ENCODE results near the gene ARSA.

ARSA gene

DNA sequence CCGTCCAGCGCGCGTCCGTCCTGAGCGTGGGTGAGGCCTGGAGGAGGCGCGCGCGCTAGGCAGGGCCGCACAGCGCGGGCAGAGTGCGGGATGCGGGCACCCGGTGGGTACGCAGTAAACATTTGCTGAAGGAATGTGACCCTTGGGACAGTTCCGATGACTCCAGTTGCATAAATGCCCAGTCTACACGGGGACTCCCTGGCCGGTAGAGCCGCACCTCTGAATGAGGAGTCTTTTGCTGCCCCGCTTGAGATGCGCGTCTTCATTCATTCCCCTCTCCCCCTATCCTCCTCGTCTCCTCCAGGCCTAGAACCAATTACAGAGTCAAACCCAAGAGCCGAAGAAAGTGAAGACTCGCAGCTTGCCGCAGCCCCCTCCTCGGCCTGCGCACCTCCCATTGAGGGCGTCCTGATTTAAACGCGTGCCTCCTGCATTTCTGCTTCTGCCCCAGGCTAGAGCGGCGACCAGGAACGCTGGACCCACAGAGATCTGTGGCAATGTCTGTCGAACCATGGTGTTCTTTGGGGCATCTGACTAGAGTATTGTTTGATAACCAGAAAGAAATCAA is 44.6 kb downstream of the ARSA start:
- TF ChIP-seq, protein P1, sequence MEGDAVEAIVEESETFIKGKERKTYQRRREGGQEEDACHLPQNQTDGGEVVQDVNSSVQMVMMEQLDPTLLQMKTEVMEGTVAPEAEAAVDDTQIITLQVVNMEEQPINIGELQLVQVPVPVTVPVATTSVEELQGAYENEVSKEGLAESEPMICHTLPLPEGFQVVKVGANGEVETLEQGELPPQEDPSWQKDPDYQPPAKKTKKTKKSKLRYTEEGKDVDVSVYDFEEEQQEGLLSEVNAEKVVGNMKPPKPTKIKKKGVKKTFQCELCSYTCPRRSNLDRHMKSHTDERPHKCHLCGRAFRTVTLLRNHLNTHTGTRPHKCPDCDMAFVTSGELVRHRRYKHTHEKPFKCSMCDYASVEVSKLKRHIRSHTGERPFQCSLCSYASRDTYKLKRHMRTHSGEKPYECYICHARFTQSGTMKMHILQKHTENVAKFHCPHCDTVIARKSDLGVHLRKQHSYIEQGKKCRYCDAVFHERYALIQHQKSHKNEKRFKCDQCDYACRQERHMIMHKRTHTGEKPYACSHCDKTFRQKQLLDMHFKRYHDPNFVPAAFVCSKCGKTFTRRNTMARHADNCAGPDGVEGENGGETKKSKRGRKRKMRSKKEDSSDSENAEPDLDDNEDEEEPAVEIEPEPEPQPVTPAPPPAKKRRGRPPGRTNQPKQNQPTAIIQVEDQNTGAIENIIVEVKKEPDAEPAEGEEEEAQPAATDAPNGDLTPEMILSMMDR (IDR thresholded peaks at IDR 0.05) = no peak
- no peak for DNase-seq (ENCODE audit: low spot score)
- Histone ChIP-seq H3K27ac (peak overlapping the region; percentile 86 to 97), H3K4me3 (peak overlapping the region; percentile 91)

DNA sequence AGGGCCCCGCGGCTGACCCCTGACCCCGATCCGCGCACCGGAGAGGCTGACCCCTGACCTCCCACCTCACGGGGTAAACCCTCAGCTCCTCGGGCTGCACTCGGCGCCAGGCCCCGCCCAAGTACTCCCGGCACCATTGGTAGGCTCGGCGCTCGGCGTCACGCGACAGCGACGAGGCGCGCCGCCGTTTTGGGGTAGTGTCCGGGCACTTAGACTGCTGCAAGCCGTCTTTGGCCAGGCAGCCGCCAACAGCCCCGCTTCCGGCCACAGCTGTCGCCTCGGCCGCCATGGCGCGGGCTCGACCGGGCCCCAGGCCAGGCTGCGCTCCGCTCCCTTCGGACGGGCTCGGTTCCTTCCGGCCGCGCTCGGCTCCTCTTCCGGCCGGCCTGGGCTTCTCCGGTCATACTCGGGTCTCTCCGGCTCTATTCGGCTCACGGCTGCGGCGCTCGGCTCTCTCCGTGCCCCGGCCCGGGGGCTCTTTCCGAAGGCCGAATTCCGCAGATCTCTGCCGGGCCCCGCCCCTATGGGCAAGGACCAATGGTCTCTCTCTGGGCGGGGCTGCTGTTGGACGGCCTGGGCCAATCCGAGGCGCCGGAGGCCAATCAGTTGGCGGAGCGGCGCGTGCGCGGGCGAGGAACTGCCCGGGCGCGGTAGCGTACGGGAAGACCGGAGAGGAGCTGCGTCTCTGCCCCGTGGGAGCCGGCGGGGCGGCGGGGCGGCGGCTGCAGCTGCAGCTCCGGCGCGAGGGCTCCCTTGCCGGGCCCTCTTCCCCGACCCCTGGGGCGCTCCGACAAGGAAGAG is 45.3 kb downstream of the ARSA start, which contains the start of gene CHKB:
CHKB (minus strand) TSS at position 357 of the 801 bp plus-strand sequence; CDS start at position 289, 68 bp downstream.
- TF ChIP-seq, protein P1 (IDR thresholded peaks at IDR 0.05) = no peak
- Histone ChIP-seq H3K4me3 (peak within 1 kb of the TSS; percentile 91), H3K27ac (peak within 1 kb of the TSS; percentile 86 to 97)
- DNase-seq (ENCODE audit: low spot score) = peak; percentile 99

GRCh38 chr22:50581950-50582492 is 45.9 kb downstream of the ARSA start:
- Histone ChIP-seq H3K27ac (peak overlapping the region; percentile 86 to 97), H3K4me3 (peak overlapping the region; percentile 91)
- TF ChIP-seq, protein P1 (IDR thresholded peaks at IDR 0.05) = no peak
- DNase-seq (ENCODE audit: low spot score) = no peak

GRCh38 chr22:50581031-50581949 is 46.7 kb downstream of the ARSA start:
- peak overlapping the region; percentile 91 for H3K4me3 ChIP-seq
- H3K27ac ChIP-seq = peak overlapping the region in 1 of 2 donors; percentile 97
- no peak for DNase-seq (ENCODE audit: low spot score)
- TF ChIP-seq, protein P1 (IDR thresholded peaks at IDR 0.05) = no peak

GRCh38 chr22:50579752-50580151 is 48.2 kb downstream of the ARSA start:
- TF ChIP-seq, protein P1 (IDR thresholded peaks at IDR 0.05) = no peak
- H3K27ac ChIP-seq = no peak overlapping the region
- no peak overlapping the region for H3K4me3 ChIP-seq
- no peak for DNase-seq (ENCODE audit: low spot score)

DNA sequence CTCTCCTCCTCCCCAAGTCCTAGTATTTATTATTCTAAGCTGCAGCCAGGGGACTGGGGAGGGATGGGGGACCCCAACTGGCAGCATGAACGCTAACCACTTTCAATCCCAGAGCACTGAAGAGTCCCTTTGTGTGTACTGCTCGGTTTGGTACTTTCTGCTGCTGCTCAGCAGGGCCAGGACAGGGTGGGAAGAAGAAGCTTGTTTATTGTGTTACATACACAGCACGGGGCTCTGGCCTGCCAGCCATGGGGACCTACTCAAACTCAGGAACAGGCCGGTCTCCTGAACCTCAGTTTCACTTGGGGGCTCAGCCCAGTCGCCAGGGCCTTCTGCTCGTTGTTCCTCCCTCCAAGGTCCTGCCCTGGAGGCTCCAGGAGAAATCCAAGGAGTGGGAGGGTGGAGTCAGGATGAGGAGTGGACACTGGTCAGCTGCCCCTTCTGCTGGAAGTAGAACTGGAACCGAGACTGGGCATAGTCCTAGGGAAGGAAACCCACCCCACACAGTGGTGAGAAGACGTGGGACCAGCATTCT is 49.1 kb downstream of the ARSA start:
- Histone ChIP-seq H3K4me3 (peak overlapping the region; percentile 46), H3K27ac (no peak overlapping the region)
- TF ChIP-seq, protein P1 (IDR thresholded peaks at IDR 0.05) = no peak
- DNase-seq (ENCODE audit: low spot score) = no peak
